ENCODE data around the gene RAF1. TPM values are rescaled to one million over a fixed set of nuclear protein-coding genes. Genes with fewer than 3 reads are reported as not detected.

The RAF1 gene
- total RNA-seq, 1 experiment from 2014 or later = 101 TPM

Other genes with a start within 250 kb of the RAF1 start
- 19.9 to 21.1 TPM (median 20.2 TPM) in 3 replicates for gene TSEN2, start 179.6 kb downstream of the RAF1 start, total RNA-seq (2021)
- 0.48 to 0.87 TPM in 2 of 3 replicates, not detected in the other for gene MKRN2OS, start 118.6 kb downstream of the RAF1 start, total RNA-seq (2021)
- gene MKRN2, start 107.0 kb downstream of the RAF1 start, total RNA-seq (2021) = 18.2 to 20.6 TPM (median 19.6 TPM) in 3 replicates
- gene TMEM40, start 95.1 kb upstream of the RAF1 start, total RNA-seq (2021) = 0.17 TPM in 1 of 3 replicates, not detected in the others
- 13.7 to 15.4 TPM (median 14.3 TPM) in 3 replicates for gene CAND2, start 132.6 kb upstream of the RAF1 start, total RNA-seq (2021)
- gene RPL32, start 177.4 kb upstream of the RAF1 start, total RNA-seq (2021) = 1,643 to 1,831 TPM (median 1,818 TPM) in 3 replicates